ENCODE measurements around the gene MMP24.
A peak's percentile ranks its signal among the peaks of the same experiment; 100 is the strongest.

The MMP24 gene

GRCh38 chr20:35295058-35295457, 68.6 kb downstream of the MMP24 start:
- DNase-seq: no peak

- no peak for DNase-seq
These were observed 69.2 kb downstream of the MMP24 start for GRCh38 chr20:35295674-35296073.

- no peak for DNase-seq
These were observed 69.6 kb downstream of the MMP24 start for GRCh38 chr20:35296101-35296554.

- no peak for DNase-seq
These were observed 70.7 kb downstream of the MMP24 start for GRCh38 chr20:35297155-35297554.

GRCh38 chr20:35297740-35298139, 71.2 kb downstream of the MMP24 start:
- no peak for DNase-seq

GRCh38 chr20:35298264-35298663, 71.8 kb downstream of the MMP24 start:
- no peak for DNase-seq

GRCh38 chr20:35299780-35300179, 73.3 kb downstream of the MMP24 start:
- DNase-seq: no peak

- DNase-seq: no peak
These were observed 74.2 kb downstream of the MMP24 start for GRCh38 chr20:35300469-35301262.

DNA sequence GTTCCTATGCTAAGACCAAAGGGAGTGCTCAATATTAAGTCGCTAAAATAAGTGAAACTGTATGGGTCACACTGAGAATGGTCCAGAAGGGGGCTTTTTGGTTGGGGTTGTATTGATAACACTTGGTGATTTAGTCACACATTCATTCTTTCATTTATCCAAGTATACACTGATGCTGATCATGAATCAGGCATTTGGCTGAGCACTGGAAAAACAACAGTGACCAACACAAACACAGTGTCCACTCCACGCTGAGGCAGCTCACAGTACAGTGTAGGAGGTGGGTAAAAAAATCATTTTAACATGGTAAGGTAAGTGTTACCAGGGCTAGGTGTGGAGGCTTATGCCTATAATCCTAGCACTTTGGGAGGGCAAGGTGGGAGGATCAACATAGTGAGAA, 74.9 kb downstream of the MMP24 start:
- DNase-seq: no peak

GRCh38 chr20:35302421-35303335, 76.2 kb downstream of the MMP24 start:
- no peak for DNase-seq

DNA sequence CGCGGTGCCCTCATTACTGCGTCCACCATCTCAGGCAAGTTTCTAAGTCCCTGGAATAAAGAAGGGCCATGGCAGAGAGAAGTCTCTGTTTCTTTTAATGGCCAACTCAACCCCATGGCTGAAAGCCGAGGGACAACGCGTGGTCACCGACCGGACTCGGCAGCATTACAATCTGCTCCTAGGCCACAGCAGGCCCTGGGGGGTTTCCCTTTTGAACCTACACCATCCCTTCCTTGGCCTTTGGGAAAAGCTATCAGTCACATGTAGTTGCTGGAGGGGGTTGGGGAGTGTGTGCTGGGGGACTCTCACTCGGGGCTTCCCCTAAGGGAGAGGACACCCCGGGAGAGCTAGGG, 76.9 kb downstream of the MMP24 start:
- DNase-seq: no peak

DNA sequence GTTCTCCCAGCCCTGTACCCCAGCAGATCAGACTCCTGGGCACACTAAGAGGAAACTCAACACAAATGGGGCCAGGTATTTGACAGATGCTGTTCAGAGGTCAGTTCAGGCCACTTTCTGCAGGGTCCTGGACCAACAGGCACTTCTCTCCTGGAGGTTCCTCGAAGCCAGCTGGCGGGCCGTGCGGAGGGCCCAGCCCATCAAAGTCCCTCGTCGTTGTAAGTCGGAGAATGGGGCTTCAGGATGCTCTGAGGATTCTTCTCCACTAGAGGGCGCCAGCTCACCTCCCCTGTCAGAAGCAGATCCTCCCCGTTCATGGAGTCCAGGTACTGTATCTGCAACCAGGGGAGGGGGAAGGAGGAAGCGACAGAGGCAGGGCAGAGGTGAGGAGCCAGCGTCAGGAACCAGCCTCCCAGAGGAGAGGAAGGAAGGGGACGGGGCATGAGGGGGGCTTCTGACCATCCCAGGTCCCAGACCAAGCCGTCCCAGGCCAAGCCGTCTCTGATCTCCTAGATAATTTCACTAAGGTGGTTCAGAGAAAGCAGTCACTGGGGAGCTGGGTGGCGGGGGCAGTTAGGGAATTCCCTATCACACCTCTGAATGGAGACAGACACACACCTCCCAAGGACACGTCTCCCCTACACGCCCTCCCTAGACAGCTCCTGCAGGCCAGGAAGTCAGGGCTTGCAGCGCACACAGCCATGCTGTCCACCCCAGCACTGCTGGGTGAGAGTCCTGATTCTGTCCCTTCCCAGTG, 77.4 kb downstream of the MMP24 start:
- DNase-seq: peak; percentile 51 to 89

- no peak for DNase-seq
These were observed 78.5 kb downstream of the MMP24 start for GRCh38 chr20:35304956-35305355.

GRCh38 chr20:35305682-35306556, 79.4 kb downstream of the MMP24 start:
- peak; percentile 42 to 83 for DNase-seq

DNA sequence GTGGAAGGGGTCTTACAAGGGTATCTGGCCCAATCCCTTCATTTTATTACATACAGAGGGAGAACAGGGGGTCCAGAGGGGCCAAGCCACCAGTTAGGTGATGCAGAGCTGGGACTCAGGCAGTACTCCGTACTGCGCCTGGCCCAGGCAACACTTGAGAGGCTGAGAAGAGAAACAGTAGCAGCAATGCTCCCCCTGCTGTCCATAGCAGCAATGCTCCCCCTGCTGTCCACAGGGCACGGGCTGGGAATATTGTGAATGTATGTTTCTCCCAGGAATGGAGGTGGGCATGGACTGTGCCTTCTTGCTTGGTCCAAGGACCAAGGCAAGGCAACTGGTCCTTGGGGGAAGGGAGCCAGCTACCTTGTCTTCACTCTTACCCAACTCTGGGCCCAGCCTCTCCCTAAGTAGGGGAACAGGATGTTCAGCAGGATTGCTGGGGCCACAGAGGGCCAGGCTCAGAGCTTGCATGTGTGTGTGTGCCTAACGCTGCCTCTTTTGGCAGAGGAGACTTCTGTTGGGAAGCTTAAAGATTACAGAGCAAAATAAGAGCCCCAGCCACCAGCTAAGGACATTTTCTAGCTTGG, 80.5 kb downstream of the MMP24 start:
- peak; percentile 31 to 42 for DNase-seq

- DNase-seq: no peak
These were observed 81.5 kb downstream of the MMP24 start for GRCh38 chr20:35307666-35308653.

- no peak for DNase-seq
These were observed 84.9 kb downstream of the MMP24 start for GRCh38 chr20:35311409-35311808.

DNA sequence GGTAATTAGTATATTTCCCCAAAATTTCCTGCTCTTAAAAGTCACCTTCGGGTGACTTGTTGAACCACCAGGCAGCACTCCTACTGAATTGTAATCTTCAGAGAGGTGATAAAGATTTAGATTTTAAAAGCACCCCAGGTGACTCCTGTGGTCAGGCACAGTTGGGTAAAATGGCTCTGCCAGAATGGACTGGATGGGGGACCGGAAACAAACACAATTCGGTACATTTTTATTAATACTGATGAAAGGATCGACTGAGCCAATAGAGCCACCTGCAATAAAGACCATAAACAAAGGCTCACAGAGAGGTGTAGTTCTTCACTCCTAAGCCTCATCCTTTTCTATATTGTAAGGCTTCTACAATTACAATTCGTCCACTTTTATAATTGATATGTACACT, 85.3 kb downstream of the MMP24 start:
- DNase-seq: no peak

GRCh38 chr20:35312318-35312717, 85.8 kb downstream of the MMP24 start:
- DNase-seq: no peak

- DNase-seq: no peak
These were observed 88.5 kb downstream of the MMP24 start for GRCh38 chr20:35314816-35315631.
